Spleen (tissue), 11 donors: ENCODE data around the gene SERPINB4. TPM values are rescaled to one million over a fixed set of nuclear protein-coding genes. Genes with fewer than 3 reads are reported as not detected.
A peak's percentile ranks its signal among the peaks of the same experiment; 100 is the strongest.

Experiments
- DNase-seq: peaks from one replicate; pipeline ENCODE4 v3.0.0-alpha.2; 2020
- H3K27ac ChIP-seq, 8 donors: fragments of 200-600 bp; sonication (generic) in 7 of 8; 1 replicate in 4 of 8; 2 replicates in 4 of 8; pipeline versions ENCODE4 v1.5.0 to v1.8.0; 2016 to 2021; ENCODE audit warnings: inconsistent platforms in 4 of 8, mild to moderate bottlenecking in 4 of 8, moderate library complexity in 1 of 8
- H3K27me3 ChIP-seq, 7 donors: fragments of 200-600 bp; sonication (generic) in 6 of 7; replicated peaks in 1 of 7; 1 replicate in 4 of 7; 2 replicates in 3 of 7; pipeline versions ENCODE4 v1.5.0 to v1.8.0; 2016 to 2021; ENCODE audit warnings: inconsistent platforms in 3 of 7, mild to moderate bottlenecking in 1 of 7
- H3K36me3 ChIP-seq, 6 donors: fragments of 200-600 bp; sonication (generic) in 5 of 6; 1 replicate in 4 of 6; 2 replicates in 2 of 6; pipeline versions ENCODE4 v1.5.0 to v1.8.0; 2016 to 2021; ENCODE audit warnings: inconsistent platforms in 2 of 6
- H3K4me1 ChIP-seq, 6 donors: fragments of 200-600 bp; sonication (generic) in 5 of 6; 1 replicate in 3 of 6; 2 replicates in 3 of 6; pipeline versions ENCODE4 v1.5.0 to v1.8.0; 2016 to 2021; ENCODE audit warnings: inconsistent platforms in 3 of 6
- H3K4me3 ChIP-seq, 8 donors: fragments of 200-600 bp; sonication (generic) in 7 of 8; 1 replicate in 4 of 8; 2 replicates in 4 of 8; pipeline versions ENCODE4 v1.5.0 to v1.8.0; 2016 to 2021; ENCODE audit warnings: inconsistent platforms in 4 of 8, mild to moderate bottlenecking in 4 of 8, moderate library complexity in 2 of 8
- H3K9me3 ChIP-seq, 8 donors: fragments of 200-600 bp; sonication (generic) in 7 of 8; 1 replicate in 4 of 8; 2 replicates in 4 of 8; pipeline versions ENCODE4 v1.5.0 to v1.8.0; 2016 to 2021; ENCODE audit warnings: inconsistent platforms in 4 of 8
- POLR2A ChIP-seq, 3 donors: fragments of 450-650 bp; IDR thresholded peaks; one replicate each; pipeline ENCODE4 v1.5.1; 2017; ENCODE audit warnings: antibody characterized with exemption in 3 of 3, mild to moderate bottlenecking in 1 of 3
- POLR2AphosphoS5 ChIP-seq, 3 donors: sonication (generic); formaldehyde crosslinking; IDR thresholded peaks; one replicate each; pipeline ENCODE4 v1.5.1; 2017; ENCODE audit warnings: antibody characterized with exemption in 3 of 3
- WGBS, 5 donors: extraction: QIAGEN DNeasy Blood & Tissue Kit in 3 of 5; methylation state at CpG; one replicate each; pipeline versions ENCODE4 v1.1.5 to v1.1.7; 2013 to 2018; 5-methylcytosine and 5-hydroxymethylcytosine counted together
- intact Hi-C: fragments of 100-400 bp; cut with DNase I; formaldehyde crosslinking; loops from one replicate; pipeline ENCODE4 v1.15.0; 2023; ENCODE audit warnings: low total_unique reads
- polyA plus RNA-seq, 3 donors: library from polyadenylated mRNA; stranded (reverse); fragments of 200-250 nt; gene quantifications; one replicate each; pipeline ENCODE4 v1.2.1, GENCODE V29; 2013
- total RNA-seq, 7 donors: library from RNA; depleted of rRNA in 3 of 7; stranded (reverse); fragments of >200 nt in 3 of 7; fragmentation: NEBNext Ultra II Directional in 4 of 7; extraction: Animal tissue kit (Norgen Biotek cat#: 25700) in 4 of 7; gene quantifications; one replicate each; pipeline versions ENCODE4 v1.1.0 to v1.2.1, GENCODE V29; 2016 to 2021
- TF ChIP-seq, protein P1 (sequence below), 11 experiments: fragments of 200-600 bp in 7 of 11; fragments of 450-650 bp in 4 of 11; sonication (generic) in 4 of 11; IDR thresholded peaks in 8 of 11; conservative IDR thresholded peaks in 3 of 11; 1 replicate in 7 of 11; 2 replicates in 4 of 11; pipeline versions ENCODE4 v1.4.0 to v1.8.0; 2016 to 2021; ENCODE audit warnings: antibody characterized with exemption in 11 of 11, inconsistent platforms in 4 of 11, mild to moderate bottlenecking in 1 of 11
- donor health status: healthy with polysubstance abuse.
- donor health status: DM: no; HTN: no; CAD: no; lungs with moderate emphysema.
- donor health status: DM: no; HTN: no; CAD: no.
- donor health status: Bipolar disorder and iron deficiency.
- donor health status: healthy.
- donor health status: DM: no; HTN: no; CAD: no.
- donor health status: DM: yes; HTN: yes; CAD: no.

The SERPINB4 gene
- total and polyA plus RNA-seq, 10 donors, result 0.09 TPM; not detected in 9

DNA sequence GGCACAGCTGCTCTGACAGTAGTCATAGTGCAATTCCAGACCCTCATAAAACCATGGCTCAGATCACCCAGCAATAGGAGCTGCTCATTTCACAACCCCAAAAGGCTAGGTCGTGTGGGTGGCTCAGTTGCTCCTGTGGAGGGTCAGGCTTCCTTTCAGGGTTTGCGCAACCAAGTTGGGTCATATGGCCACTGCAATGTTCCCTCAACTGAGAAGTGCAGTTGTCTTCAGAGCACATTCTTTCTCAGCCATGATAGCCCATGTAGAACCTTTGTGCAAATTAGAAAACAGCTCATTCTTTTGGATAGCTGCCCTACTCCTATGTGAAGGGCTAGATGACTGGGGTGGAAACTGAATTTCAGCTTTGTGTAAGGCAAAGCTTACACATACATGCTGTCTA is 53.7 kb downstream of the SERPINB4 start:
- Histone ChIP-seq H3K36me3 (no peaks in the 10 kb centered on the region), H3K4me1 (peaks cover 0 to 4% (median 0%) of the 10 kb centered on the region in 6 donors), H3K4me3 (no peak overlapping the region), H3K9me3 (no peaks in the 10 kb centered on the region), H3K27ac (peak overlapping the region in 2 of 8 donors; percentile 4 to 43), H3K27me3 (peaks cover 0 to 4% (median 0%) of the 10 kb centered on the region in 7 donors)
- TF ChIP-seq POLR2A (IDR thresholded peaks at IDR 0.05), result no peak
- intact Hi-C loops, result no loop called here
- no peak for DNase-seq
- 42 to 86% (median 56%) methylated on average over 1 to 2 of the region's 2 CpGs for WGBS, 5 donors

DNA sequence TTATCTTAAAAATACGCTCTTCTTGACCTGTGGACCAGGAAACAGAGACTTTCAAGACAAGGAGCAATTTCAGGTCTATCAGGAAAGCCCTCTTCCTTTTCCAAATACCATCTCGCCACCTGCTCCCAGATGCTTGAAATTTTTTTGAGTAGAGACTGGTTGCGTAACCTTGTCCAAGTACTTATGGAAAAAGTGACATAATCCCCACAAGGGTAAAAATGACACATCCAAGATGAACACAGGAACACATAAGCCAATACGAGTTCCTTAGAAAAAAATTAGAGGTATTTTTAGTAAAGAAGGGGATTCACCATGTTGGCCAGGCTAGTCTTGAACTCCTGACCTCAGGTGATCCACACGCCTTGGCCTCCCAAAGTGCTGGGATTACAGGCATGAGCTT is 55.1 kb downstream of the SERPINB4 start:
- DNase-seq, result no peak
- Histone ChIP-seq H3K27ac (no peak overlapping the region), H3K27me3 (peaks cover 0 to 8% (median 0%) of the 10 kb centered on the region in 7 donors), H3K36me3 (no peaks in the 10 kb centered on the region), H3K4me1 (peaks cover 0 to 4% (median 0%) of the 10 kb centered on the region in 6 donors), H3K9me3 (no peaks in the 10 kb centered on the region), H3K4me3 (no peak overlapping the region)
- no peak for TF ChIP-seq POLR2A (IDR thresholded peaks at IDR 0.05)
- TF ChIP-seq POLR2AphosphoS5 (IDR thresholded peaks at IDR 0.05), result no peak
- TF ChIP-seq, protein P1, sequence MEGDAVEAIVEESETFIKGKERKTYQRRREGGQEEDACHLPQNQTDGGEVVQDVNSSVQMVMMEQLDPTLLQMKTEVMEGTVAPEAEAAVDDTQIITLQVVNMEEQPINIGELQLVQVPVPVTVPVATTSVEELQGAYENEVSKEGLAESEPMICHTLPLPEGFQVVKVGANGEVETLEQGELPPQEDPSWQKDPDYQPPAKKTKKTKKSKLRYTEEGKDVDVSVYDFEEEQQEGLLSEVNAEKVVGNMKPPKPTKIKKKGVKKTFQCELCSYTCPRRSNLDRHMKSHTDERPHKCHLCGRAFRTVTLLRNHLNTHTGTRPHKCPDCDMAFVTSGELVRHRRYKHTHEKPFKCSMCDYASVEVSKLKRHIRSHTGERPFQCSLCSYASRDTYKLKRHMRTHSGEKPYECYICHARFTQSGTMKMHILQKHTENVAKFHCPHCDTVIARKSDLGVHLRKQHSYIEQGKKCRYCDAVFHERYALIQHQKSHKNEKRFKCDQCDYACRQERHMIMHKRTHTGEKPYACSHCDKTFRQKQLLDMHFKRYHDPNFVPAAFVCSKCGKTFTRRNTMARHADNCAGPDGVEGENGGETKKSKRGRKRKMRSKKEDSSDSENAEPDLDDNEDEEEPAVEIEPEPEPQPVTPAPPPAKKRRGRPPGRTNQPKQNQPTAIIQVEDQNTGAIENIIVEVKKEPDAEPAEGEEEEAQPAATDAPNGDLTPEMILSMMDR (IDR thresholded peaks at IDR 0.05 in 8 of 11, conservative IDR thresholded peaks at IDR 0.05 in 3 of 11), result no peak
- intact Hi-C loops, result no loop called here
- WGBS, 5 donors, result 46 to 81% (median 62%) methylated on average over 5 of the region's 5 CpGs

Other genes starting within 250 kb of the SERPINB4 start
- gene VPS4B, start 221.8 kb downstream of the SERPINB4 start, total RNA-seq, result 10 to 100 TPM; 39.8 to 69.4 (median 63.9) TPM
- 10 to 100 TPM; 11.1 to 18.9 (median 12.6) TPM for gene VPS4B, start 221.8 kb downstream of the SERPINB4 start, polyA plus RNA-seq
- gene SERPINB5, start 167.3 kb downstream of the SERPINB4 start, total RNA-seq, result not detected
- gene SERPINB5, start 167.3 kb downstream of the SERPINB4 start, polyA plus RNA-seq, result under 1 TPM in 1 of 3 donors, not detected in 2; 0.02 TPM
- gene SERPINB12, start 101.9 kb downstream of the SERPINB4 start, total RNA-seq, result not detected
- not detected for gene SERPINB12, start 101.9 kb downstream of the SERPINB4 start, polyA plus RNA-seq
- not detected for gene SERPINB13, start 56.9 kb downstream of the SERPINB4 start, total RNA-seq
- under 1 TPM in 1 of 3 donors, not detected in 2; 0.16 TPM for gene SERPINB13, start 56.9 kb downstream of the SERPINB4 start, polyA plus RNA-seq
- not detected for gene SERPINB3, start 17.6 kb upstream of the SERPINB4 start, total RNA-seq
- gene SERPINB3, start 17.6 kb upstream of the SERPINB4 start, polyA plus RNA-seq, result under 1 TPM in 2 of 3 donors, not detected in 1; 0.05 to 0.09 TPM
- not detected for gene SERPINB11, start 58.7 kb upstream of the SERPINB4 start, total RNA-seq
- gene SERPINB11, start 58.7 kb upstream of the SERPINB4 start, polyA plus RNA-seq, result not detected
- gene SERPINB7, start 131.2 kb upstream of the SERPINB4 start, total RNA-seq, result not detected
- not detected for gene SERPINB7, start 131.2 kb upstream of the SERPINB4 start, polyA plus RNA-seq
- gene SERPINB2, start 243.4 kb upstream of the SERPINB4 start, total RNA-seq, result 1 to 10 TPM in 2 of 7 donors, under 1 TPM in 2, not detected in 3; 0.38 to 2.3 (median 1.2) TPM
- under 1 TPM in 2 of 3 donors, not detected in 1; 0.10 to 0.13 TPM for gene SERPINB2, start 243.4 kb upstream of the SERPINB4 start, polyA plus RNA-seq